HEK293 (cell line): ENCODE measurements around the gene NPHP4.

ENCODE experiments used
- CTCF ChIA-PET: fragments of 350-600 bp; formaldehyde crosslinking; extraction: SDS; loops from one replicate; lab custom pipeline; 2021; ENCODE audit warnings: antibody characterized with exemption; lab: Yijun Ruan, JAX
- POLR2A ChIA-PET: fragments of 300-600 bp; formaldehyde crosslinking; extraction: SDS; loops from one replicate; lab custom pipeline; 2020; ENCODE audit warnings: antibody characterized with exemption, inconsistent platforms; lab: Yijun Ruan, JAX
- H3K27ac ChIP-seq: fragments of 200-500 bp; sonication (Bioruptor generic); 2 replicates; pipeline ENCODE4 v1.5.1; 2014; ENCODE audit warnings: low read depth, low read length, control low read depth, inconsistent platforms; ENCODE audit errors: extremely low read depth
- H3K36me3 ChIP-seq, 2 experiments: fragments of 200-500 bp in 1 of 2; sonication (Bioruptor generic) in 1 of 2; 1 replicate in 1 of 2; 2 replicates in 1 of 2; pipeline ENCODE4 v1.5.1; 2014 to 2017; ENCODE audit warnings: inconsistent platforms in 2 of 2, low read length in 2 of 2; ENCODE audit not compliant: control insufficient read depth in 2 of 2, insufficient read depth in 1 of 2
- H3K4me1 ChIP-seq: fragments of 200-500 bp; sonication (Bioruptor generic); 2 replicates; pipeline ENCODE4 v1.5.1; 2014; ENCODE audit warnings: mild to moderate bottlenecking, low read length, inconsistent platforms; ENCODE audit not compliant: control insufficient read depth, insufficient read depth
- H3K4me3 ChIP-seq: 2 replicates; pipeline ENCODE4 v1.5.1; 2011; ENCODE audit warnings: low read depth, mild to moderate bottlenecking, control low read depth, low read length, moderate library complexity
- H3K9me3 ChIP-seq: fragments of 200-500 bp; sonication (Bioruptor generic); 2 replicates; pipeline ENCODE4 v1.5.1; 2014; ENCODE audit warnings: low read depth, low read length, inconsistent platforms; ENCODE audit not compliant: control insufficient read depth, insufficient read depth
- HOXA7 ChIP-seq: sonication (generic); formaldehyde crosslinking; IDR thresholded peaks from 2 replicates; pipeline ENCODE4 v1.8.1; 2022; ENCODE audit warnings: missing genetic modification reagents, borderline replicate concordance
- OSR2 ChIP-seq: fragments of 450-650 bp; formaldehyde crosslinking; IDR thresholded peaks from 2 replicates; pipeline ENCODE4 v1.5.1; 2016; ENCODE audit warnings: missing biosample characterization, missing genetic modification characterization
- TRIM28 ChIP-seq: IDR thresholded peaks from 2 replicates; pipeline ENCODE4 v1.6.1; 2011; ENCODE audit warnings: low read length, control low read depth, borderline replicate concordance
- ZBTB17 ChIP-seq: fragments of 450-650 bp; formaldehyde crosslinking; IDR thresholded peaks from 2 replicates; pipeline ENCODE4 v1.5.1; 2016; ENCODE audit warnings: missing biosample characterization, missing genetic modification characterization
- ZIC2 ChIP-seq: fragments of 450-650 bp; formaldehyde crosslinking; IDR thresholded peaks from 2 replicates; pipeline ENCODE4 v1.5.1; 2016; ENCODE audit warnings: missing biosample characterization, missing genetic modification characterization
- ZNF132 ChIP-seq: fragments of 450-650 bp; formaldehyde crosslinking; IDR thresholded peaks from 2 replicates; pipeline ENCODE4 v1.5.1; 2017; ENCODE audit warnings: missing biosample characterization, missing genetic modification characterization, borderline replicate concordance
- ZNF157 ChIP-seq: fragments of 450-650 bp; formaldehyde crosslinking; IDR thresholded peaks from 2 replicates; pipeline ENCODE4 v1.5.1; 2016; ENCODE audit warnings: missing biosample characterization, missing genetic modification characterization
- ZNF26 ChIP-seq: fragments of 450-650 bp; formaldehyde crosslinking; IDR thresholded peaks from 2 replicates; pipeline ENCODE4 v1.5.1; 2016; ENCODE audit warnings: missing biosample characterization, missing genetic modification characterization
- ZNF292 ChIP-seq: fragments of 450-650 bp; formaldehyde crosslinking; IDR thresholded peaks from 2 replicates; pipeline ENCODE4 v1.5.1; 2016; ENCODE audit warnings: low read depth, missing biosample characterization, missing genetic modification characterization, borderline replicate concordance
- ZNF302 ChIP-seq: fragments of 450-650 bp; formaldehyde crosslinking; IDR thresholded peaks from 2 replicates; pipeline ENCODE4 v1.5.1; 2016; ENCODE audit warnings: missing biosample characterization, missing genetic modification characterization, low read depth
- ZNF335 ChIP-seq: fragments of 450-650 bp; formaldehyde crosslinking; conservative IDR thresholded peaks from 2 replicates; pipeline ENCODE4 v1.5.1; 2016; ENCODE audit warnings: missing biosample characterization, missing genetic modification characterization
- ZNF37A ChIP-seq: fragments of 450-650 bp; IDR thresholded peaks from 2 replicates; pipeline ENCODE4 v1.5.1; 2018; ENCODE audit warnings: missing biosample characterization, missing genetic modification characterization
- ZNF394 ChIP-seq: fragments of 450-650 bp; formaldehyde crosslinking; IDR thresholded peaks from 2 replicates; pipeline ENCODE4 v1.5.1; 2016; ENCODE audit warnings: missing biosample characterization, missing genetic modification characterization, mild to moderate bottlenecking, moderate library complexity, borderline replicate concordance
- ZNF529 ChIP-seq: fragments of 450-650 bp; formaldehyde crosslinking; IDR thresholded peaks from 2 replicates; pipeline ENCODE4 v1.5.1; 2017; ENCODE audit warnings: missing genetic modification characterization, missing biosample characterization; ENCODE audit not compliant: insufficient replicate concordance
- ZNF544 ChIP-seq: fragments of 450-650 bp; formaldehyde crosslinking; IDR thresholded peaks from 2 replicates; pipeline ENCODE4 v1.5.0; 2017; ENCODE audit warnings: missing biosample characterization, missing genetic modification characterization
- ZNF610 ChIP-seq: fragments of 450-650 bp; formaldehyde crosslinking; IDR thresholded peaks from 2 replicates; pipeline ENCODE4 v1.5.1; 2016; ENCODE audit warnings: missing biosample characterization, missing genetic modification characterization, borderline replicate concordance
- ZNF621 ChIP-seq: fragments of 450-650 bp; formaldehyde crosslinking; IDR thresholded peaks from 2 replicates; pipeline ENCODE4 v1.5.1; 2017; ENCODE audit warnings: missing biosample characterization, missing genetic modification characterization
- ZNF747 ChIP-seq: fragments of 450-650 bp; formaldehyde crosslinking; IDR thresholded peaks from 2 replicates; pipeline ENCODE4 v1.5.1; 2016; ENCODE audit warnings: missing biosample characterization, missing genetic modification characterization
- ZNF76 ChIP-seq: fragments of 450-650 bp; formaldehyde crosslinking; IDR thresholded peaks from 2 replicates; pipeline ENCODE4; 2016; ENCODE audit warnings: low read depth, missing biosample characterization, missing genetic modification characterization, borderline replicate concordance
- ZNF768 ChIP-seq: fragments of 450-650 bp; formaldehyde crosslinking; IDR thresholded peaks from 2 replicates; pipeline ENCODE4 v1.5.1; 2018; ENCODE audit warnings: missing biosample characterization, mild to moderate bottlenecking, missing genetic modification characterization
- ZNF776 ChIP-seq: fragments of 450-650 bp; formaldehyde crosslinking; IDR thresholded peaks from 2 replicates; pipeline ENCODE4 v1.5.0; 2017; ENCODE audit warnings: missing biosample characterization, missing genetic modification characterization, borderline replicate concordance
- ZNF792 ChIP-seq: fragments of 450-650 bp; formaldehyde crosslinking; IDR thresholded peaks from 2 replicates; pipeline ENCODE4 v1.5.1; 2016; ENCODE audit warnings: missing biosample characterization, missing genetic modification characterization
- TF ChIP-seq, protein P1 (sequence below): fragments of 450-650 bp; formaldehyde crosslinking; IDR thresholded peaks from 2 replicates; pipeline ENCODE4 v1.5.1; 2016; ENCODE audit warnings: missing biosample characterization, missing genetic modification characterization
- TF ChIP-seq, protein P2 (sequence below): fragments of 450-650 bp; formaldehyde crosslinking; IDR thresholded peaks from 2 replicates; pipeline ENCODE4 v1.5.1; 2017; ENCODE audit warnings: missing biosample characterization, missing genetic modification characterization

Gene NPHP4

DNA sequence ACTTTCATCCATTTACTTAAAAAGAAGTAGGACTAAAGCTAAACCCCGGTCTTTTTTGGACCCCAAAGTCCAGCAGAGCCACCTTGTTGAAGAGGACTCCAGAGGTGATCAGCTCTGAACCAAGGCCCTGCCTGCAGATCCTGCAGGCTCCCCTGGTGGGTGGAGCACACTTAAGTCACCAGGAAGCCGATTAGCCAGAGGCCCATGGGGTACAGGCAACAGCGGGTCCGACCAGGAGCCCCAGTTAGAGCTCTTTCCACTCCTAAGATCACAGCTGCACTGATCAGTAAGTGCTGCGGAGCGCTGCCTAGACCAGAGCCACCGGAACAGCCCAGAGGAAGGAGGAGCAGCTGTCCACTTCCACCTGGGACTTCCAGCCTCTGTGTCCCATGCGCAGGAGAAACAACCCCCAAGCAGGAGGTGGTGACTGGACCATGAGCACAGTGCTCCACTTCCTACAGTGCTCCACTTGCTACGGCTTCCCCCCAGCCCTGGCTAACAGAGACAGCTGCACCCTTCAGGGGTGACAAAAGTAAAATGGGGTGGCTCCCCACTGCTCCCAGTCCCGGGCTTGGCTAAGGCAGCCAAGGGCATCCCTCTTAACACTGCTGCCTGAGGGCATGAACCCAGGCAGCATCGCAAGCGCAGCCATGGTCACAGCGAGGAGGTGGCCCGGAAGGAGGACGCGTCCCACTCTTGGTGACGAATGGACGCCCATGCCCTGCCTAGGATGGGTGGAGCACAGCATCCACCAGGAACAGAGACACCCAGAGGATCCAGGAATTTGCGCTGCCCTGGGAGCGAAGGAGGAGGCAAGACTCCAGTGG, 58.0 kb downstream of the NPHP4 start (continued):
- TF ChIP-seq OSR2 (tag by site-specific recombination) (no peak), ZNF747 (no peak), ZNF37A (no peak), ZBTB17 (no peak), ZNF776 (no peak)
- TF ChIP-seq, protein P1, sequence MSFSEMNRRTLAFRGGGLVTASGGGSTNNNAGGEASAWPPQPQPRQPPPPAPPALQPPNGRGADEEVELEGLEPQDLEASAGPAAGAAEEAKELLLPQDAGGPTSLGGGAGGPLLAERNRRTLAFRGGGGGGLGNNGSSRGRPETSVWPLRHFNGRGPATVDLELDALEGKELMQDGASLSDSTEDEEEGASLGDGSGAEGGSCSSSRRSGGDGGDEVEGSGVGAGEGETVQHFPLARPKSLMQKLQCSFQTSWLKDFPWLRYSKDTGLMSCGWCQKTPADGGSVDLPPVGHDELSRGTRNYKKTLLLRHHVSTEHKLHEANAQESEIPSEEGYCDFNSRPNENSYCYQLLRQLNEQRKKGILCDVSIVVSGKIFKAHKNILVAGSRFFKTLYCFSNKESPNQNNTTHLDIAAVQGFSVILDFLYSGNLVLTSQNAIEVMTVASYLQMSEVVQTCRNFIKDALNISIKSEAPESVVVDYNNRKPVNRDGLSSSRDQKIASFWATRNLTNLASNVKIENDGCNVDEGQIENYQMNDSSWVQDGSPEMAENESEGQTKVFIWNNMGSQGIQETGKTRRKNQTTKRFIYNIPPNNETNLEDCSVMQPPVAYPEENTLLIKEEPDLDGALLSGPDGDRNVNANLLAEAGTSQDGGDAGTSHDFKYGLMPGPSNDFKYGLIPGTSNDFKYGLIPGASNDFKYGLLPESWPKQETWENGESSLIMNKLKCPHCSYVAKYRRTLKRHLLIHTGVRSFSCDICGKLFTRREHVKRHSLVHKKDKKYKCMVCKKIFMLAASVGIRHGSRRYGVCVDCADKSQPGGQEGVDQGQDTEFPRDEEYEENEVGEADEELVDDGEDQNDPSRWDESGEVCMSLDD (tag by site-specific recombination): no peak

GRCh38 chr1:5933676-5934057, 58.6 kb downstream of the NPHP4 start:
- CTCF ChIA-PET: no interaction called here
- Histone ChIP-seq H3K9me3 (no peaks in the 10 kb centered on the region), H3K27ac (no peak overlapping the region), H3K36me3 (peaks cover 0 to 46% of the 10 kb centered on the region in 2 experiments; a peak in 2 of 3 replicates)
- TF ChIP-seq ZNF768 (tag by site-specific recombination) (no peak), ZNF529 (tag by site-specific recombination) (no peak), ZNF621 (no peak), ZNF335 (tag by site-specific recombination) (no peak), ZNF292 (tag by site-specific recombination) (no peak)
- TF ChIP-seq, all 188 proteins: peak for 0
- Histone ChIP-seq H3K4me1 (no peaks in the 10 kb centered on the region), H3K4me3 (no peak overlapping the region)
- POLR2A ChIA-PET: no interaction called here

GRCh38 chr1:5933050-5933449, 59.2 kb downstream of the NPHP4 start:
- ChIA-PET POLR2A (no interaction called here), CTCF (no interaction called here)
- Histone ChIP-seq H3K27ac (no peak overlapping the region), H3K4me1 (no peaks in the 10 kb centered on the region), H3K9me3 (no peaks in the 10 kb centered on the region), H3K36me3 (peaks cover 0 to 43% of the 10 kb centered on the region in 2 experiments; a peak in 2 of 3 replicates), H3K4me3 (no peak overlapping the region)
- TF ChIP-seq ZNF610 (tag by site-specific recombination): no peak
- TF ChIP-seq ZNF76 (tag by site-specific recombination): no peak
- no peak for TF ChIP-seq ZNF529 (tag by site-specific recombination)
- TF ChIP-seq ZNF544: no peak
- no peak for TF ChIP-seq ZIC2 (tag by site-specific recombination)
- no peak for TF ChIP-seq ZNF157 (tag by site-specific recombination)
- no peak for TF ChIP-seq HOXA7 (CRISPR knock-in tag)

- CTCF ChIA-PET: interaction anchor here (1.0 kb wide), 1 partner anchor 12 kb away, joined by 3 read pairs; no protein-coding TSS in a partner anchor
- TF ChIP-seq TRIM28 (no peak), ZNF132 (tag by site-specific recombination) (no peak), ZNF792 (tag by site-specific recombination) (no peak), ZNF302 (tag by site-specific recombination) (no peak), ZNF394 (tag by site-specific recombination) (no peak), ZBTB17 (no peak), ZNF26 (no peak), ZNF76 (tag by site-specific recombination) (no peak)
- TF ChIP-seq, protein P2, sequence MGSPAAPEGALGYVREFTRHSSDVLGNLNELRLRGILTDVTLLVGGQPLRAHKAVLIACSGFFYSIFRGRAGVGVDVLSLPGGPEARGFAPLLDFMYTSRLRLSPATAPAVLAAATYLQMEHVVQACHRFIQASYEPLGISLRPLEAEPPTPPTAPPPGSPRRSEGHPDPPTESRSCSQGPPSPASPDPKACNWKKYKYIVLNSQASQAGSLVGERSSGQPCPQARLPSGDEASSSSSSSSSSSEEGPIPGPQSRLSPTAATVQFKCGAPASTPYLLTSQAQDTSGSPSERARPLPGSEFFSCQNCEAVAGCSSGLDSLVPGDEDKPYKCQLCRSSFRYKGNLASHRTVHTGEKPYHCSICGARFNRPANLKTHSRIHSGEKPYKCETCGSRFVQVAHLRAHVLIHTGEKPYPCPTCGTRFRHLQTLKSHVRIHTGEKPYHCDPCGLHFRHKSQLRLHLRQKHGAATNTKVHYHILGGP (tag by site-specific recombination): no peak
These were observed 63.4 kb downstream of the NPHP4 start for GRCh38 chr1:5928714-5929400.

More at GRCh38 chr1:5928714-5929400, 63.4 kb downstream of the NPHP4 start:
- no peak overlapping the region for H3K4me3 ChIP-seq
- no peaks in the 10 kb centered on the region for H3K4me1 ChIP-seq
- no peaks in the 10 kb centered on the region for H3K9me3 ChIP-seq
- POLR2A ChIA-PET: no interaction called here
- no peak overlapping the region for H3K27ac ChIP-seq
- peaks cover 0 to 42% of the 10 kb centered on the region in 2 experiments; a peak in 2 of 3 replicates for H3K36me3 ChIP-seq
